ENCODE measurements around the gene IL12RB1. TPM values are rescaled to one million over a fixed set of nuclear protein-coding genes. Genes with fewer than 3 reads are reported as not detected.
A peak's percentile ranks its signal among the peaks of the same experiment; 100 is the strongest.

Gene IL12RB1
- total RNA-seq, 2 donors from 2014 or later, result not detected

GRCh38 chr19:18085702-18086457 is 854 bp downstream of the IL12RB1 start:
- H3K4me1 Mint-ChIP-seq, result no peaks in the 10 kb centered on the region
- H3K27me3 ChIP-seq (ENCODE audit: control insufficient read depth, insufficient read depth, low read length, poor library complexity, severe bottlenecking), result no peaks in the 10 kb centered on the region
- no peaks in the 10 kb centered on the region for H3K4me1 ChIP-seq (ENCODE audit: control insufficient read depth, insufficient read depth, low read length)
- no peak for TF ChIP-seq CTCF (conservative IDR thresholded peaks at IDR 0.05)
- no peaks in the 10 kb centered on the region for H3K36me3 Mint-ChIP-seq (ENCODE audit: low read depth)
- DNase-seq, result no peak
- H3K9ac ChIP-seq (ENCODE audit: extremely low read depth, low read length, poor library complexity, severe bottlenecking), result no peak overlapping the region
- no peak overlapping the region for H3K4me3 Mint-ChIP-seq
- 90 to 93% methylated on average over 6 of the region's 8 CpGs for WGBS, 2 experiments (ENCODE audit: insufficient coverage in 1 of 2, insufficient read length in 1 of 2)
- no peak overlapping the region for H3K27ac ChIP-seq (ENCODE audit: low read depth, low read length)
- peaks cover 10% of the 10 kb centered on the region for H3K27me3 Mint-ChIP-seq (ENCODE audit: insufficient read depth)
- H3K4me3 ChIP-seq (ENCODE audit: low read length), result no peak overlapping the region
- no peaks in the 10 kb centered on the region for H3K9me3 ChIP-seq (ENCODE audit: control insufficient read depth, low read length)
- H3K9me3 Mint-ChIP-seq, result no peaks in the 10 kb centered on the region
- no peaks in the 10 kb centered on the region for H3K36me3 ChIP-seq (ENCODE audit: control insufficient read depth, insufficient read depth, low read length)
- H3K27ac Mint-ChIP-seq, result no peak overlapping the region

DNA sequence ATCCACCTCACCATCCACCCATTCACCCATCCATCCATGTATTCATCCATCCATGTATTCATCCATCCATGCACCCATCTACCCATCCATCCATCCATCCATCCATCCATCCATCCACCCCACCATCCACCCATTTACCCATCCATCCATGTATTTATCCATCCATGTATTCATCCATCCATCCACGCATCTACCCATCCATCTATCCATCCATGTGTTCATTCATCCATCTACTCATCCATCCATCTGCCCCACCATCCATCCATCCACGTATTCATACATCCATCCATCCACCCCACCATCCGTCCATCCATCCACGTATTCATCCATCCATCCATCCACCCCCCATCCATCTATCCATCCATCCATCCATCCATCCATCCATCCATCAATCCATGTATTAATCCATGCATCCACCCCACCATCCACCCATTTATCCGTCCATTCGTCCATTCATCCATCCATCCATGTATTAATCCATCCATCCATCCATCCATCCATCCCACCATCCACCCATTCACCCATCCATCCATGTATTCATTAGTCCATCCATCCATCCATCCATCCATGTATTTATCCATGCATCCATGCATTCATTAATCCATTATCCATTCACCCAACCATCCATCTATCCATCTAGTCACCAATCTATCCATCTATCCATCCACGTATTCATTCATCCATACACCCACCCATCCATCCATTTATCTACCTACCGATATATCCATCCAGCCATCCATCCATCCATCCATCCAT is 2.6 kb downstream of the IL12RB1 start:
- 71 to 74% methylated on average over 8 of the region's 8 CpGs for WGBS, 2 experiments (ENCODE audit: insufficient coverage in 1 of 2, insufficient read length in 1 of 2)
- Histone ChIP-seq H3K4me3 (ENCODE audit: low read length) (no peak overlapping the region), H3K9ac (ENCODE audit: extremely low read depth, low read length, poor library complexity, severe bottlenecking) (no peak overlapping the region), H3K9me3 (ENCODE audit: control insufficient read depth, low read length) (no peaks in the 10 kb centered on the region), H3K36me3 (ENCODE audit: control insufficient read depth, insufficient read depth, low read length) (no peaks in the 10 kb centered on the region), H3K27me3 (ENCODE audit: control insufficient read depth, insufficient read depth, low read length, poor library complexity, severe bottlenecking) (no peaks in the 10 kb centered on the region), H3K4me1 (ENCODE audit: control insufficient read depth, insufficient read depth, low read length) (no peaks in the 10 kb centered on the region), H3K27ac (ENCODE audit: low read depth, low read length) (no peak overlapping the region)
- DNase-seq, result no peak
- H3K36me3 Mint-ChIP-seq (ENCODE audit: low read depth), result no peaks in the 10 kb centered on the region
- no peak overlapping the region for H3K27ac Mint-ChIP-seq
- peaks cover 10% of the 10 kb centered on the region for H3K27me3 Mint-ChIP-seq (ENCODE audit: insufficient read depth)
- no peaks in the 10 kb centered on the region for H3K4me1 Mint-ChIP-seq
- no peak for TF ChIP-seq CTCF (conservative IDR thresholded peaks at IDR 0.05)
- H3K4me3 Mint-ChIP-seq, result no peak overlapping the region
- H3K9me3 Mint-ChIP-seq, result no peaks in the 10 kb centered on the region

DNA sequence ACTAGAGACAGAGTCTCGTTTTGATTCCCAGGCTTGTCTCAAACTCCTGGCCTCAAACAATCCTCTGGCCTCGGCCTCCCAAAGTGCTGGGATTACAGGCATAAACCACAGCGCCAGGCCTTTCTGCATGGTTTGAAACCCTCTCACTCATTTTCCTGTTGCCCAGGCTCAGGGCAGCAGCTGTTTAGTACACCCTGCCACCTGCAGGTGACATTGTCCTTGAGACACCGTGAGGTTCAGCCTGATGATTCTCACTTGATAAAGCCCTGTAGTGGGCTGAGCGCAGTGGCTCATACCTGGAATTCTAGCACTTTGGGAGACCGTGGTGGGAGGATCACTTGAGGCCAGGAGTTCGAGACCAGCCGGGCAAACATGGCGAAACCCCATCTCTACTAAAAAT is 12.5 kb downstream of the IL12RB1 start:
- no peak overlapping the region for H3K4me3 Mint-ChIP-seq
- peak; percentile 59 for DNase-seq
- no peaks in the 10 kb centered on the region for H3K4me1 ChIP-seq (ENCODE audit: control insufficient read depth, insufficient read depth, low read length)
- H3K9me3 ChIP-seq (ENCODE audit: control insufficient read depth, low read length), result no peaks in the 10 kb centered on the region
- 84 to 87% methylated on average over 8 to 9 of the region's 9 CpGs for WGBS, 2 experiments (ENCODE audit: insufficient coverage in 1 of 2, insufficient read length in 1 of 2)
- no peaks in the 10 kb centered on the region for H3K36me3 Mint-ChIP-seq (ENCODE audit: low read depth)
- H3K27ac Mint-ChIP-seq, result no peak overlapping the region
- no peaks in the 10 kb centered on the region for H3K4me1 Mint-ChIP-seq
- TF ChIP-seq CTCF (conservative IDR thresholded peaks at IDR 0.05), result peak; percentile 55
- no peak overlapping the region for H3K4me3 ChIP-seq (ENCODE audit: low read length)
- H3K27me3 ChIP-seq (ENCODE audit: control insufficient read depth, insufficient read depth, low read length, poor library complexity, severe bottlenecking), result no peaks in the 10 kb centered on the region
- H3K9me3 Mint-ChIP-seq, result no peaks in the 10 kb centered on the region
- H3K27me3 Mint-ChIP-seq (ENCODE audit: insufficient read depth), result no peaks in the 10 kb centered on the region
- no peak overlapping the region for H3K9ac ChIP-seq (ENCODE audit: extremely low read depth, low read length, poor library complexity, severe bottlenecking)
- no peaks in the 10 kb centered on the region for H3K36me3 ChIP-seq (ENCODE audit: control insufficient read depth, insufficient read depth, low read length)
- H3K27ac ChIP-seq (ENCODE audit: low read depth, low read length), result no peak overlapping the region

Data from endodermal cell (in vitro differentiated cells).